ENCODE results near the gene OSBPL3.

Gene OSBPL3

DNA sequence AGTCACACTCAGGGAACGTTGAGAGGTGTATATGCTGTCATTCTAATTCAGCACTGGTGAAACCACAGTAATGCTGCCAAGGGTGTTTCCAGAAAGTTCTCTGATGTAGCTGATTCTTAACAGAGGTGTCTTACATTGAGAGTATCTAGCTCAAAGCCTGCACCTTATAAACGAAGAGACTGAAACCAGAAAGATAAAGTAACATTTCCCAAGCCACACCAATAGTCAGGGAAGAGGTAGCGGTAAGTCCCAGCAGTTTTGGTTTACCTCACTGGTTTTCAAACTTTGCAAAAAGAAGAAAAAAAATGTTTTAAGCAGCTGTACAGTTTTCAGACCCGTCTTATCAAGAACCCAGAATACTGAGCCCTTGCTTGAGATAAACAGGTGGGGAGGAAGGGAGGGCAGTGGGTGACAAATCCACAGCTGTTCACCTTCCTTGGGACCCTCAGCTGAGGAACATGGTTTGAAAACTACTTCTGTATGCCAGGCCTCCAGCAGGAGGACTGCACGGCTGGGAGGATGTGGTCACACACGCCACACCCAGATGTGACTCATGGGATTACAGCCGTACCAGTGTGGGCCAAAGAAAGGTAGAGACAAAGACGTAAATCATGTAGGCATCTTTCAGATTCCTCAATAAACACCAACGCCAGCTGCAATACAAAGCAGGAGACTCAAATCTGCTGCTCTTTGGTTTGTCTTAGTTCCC lies 158.8 kb downstream of the OSBPL3 start:
- H3K4me1 Mint-ChIP-seq, result peaks cover 55% of the 10 kb centered on the region
- peak overlapping the region; percentile 94 for H3K27ac Mint-ChIP-seq
- peak overlapping the region; percentile 58 for H3K4me3 Mint-ChIP-seq
- DNase-seq (ENCODE audit: low spot score in 2 of 2) (peak; percentile 52 to 86), ATAC-seq (peak; percentile 96)
- no peaks in the 10 kb centered on the region for H3K9me3 Mint-ChIP-seq
- peaks cover 92% of the 10 kb centered on the region for H3K36me3 Mint-ChIP-seq

GRCh38 chr7:24820730-24821044 lies 159.3 kb downstream of the OSBPL3 start:
- peaks cover 92% of the 10 kb centered on the region for H3K36me3 Mint-ChIP-seq
- peak overlapping the region; percentile 58 for H3K4me3 Mint-ChIP-seq
- H3K4me1 Mint-ChIP-seq, result peaks cover 50% of the 10 kb centered on the region
- no peaks in the 10 kb centered on the region for H3K9me3 Mint-ChIP-seq
- DNase-seq (ENCODE audit: low spot score in 2 of 2), result no peak
- ATAC-seq, result no peak
- peak overlapping the region; percentile 94 for H3K27ac Mint-ChIP-seq

GRCh38 chr7:24819916-24820689 lies 159.9 kb downstream of the OSBPL3 start:
- Mint-ChIP-seq H3K36me3 (peaks cover 92% of the 10 kb centered on the region), H3K4me1 (peaks cover 44% of the 10 kb centered on the region), H3K4me3 (peak overlapping the region; percentile 58), H3K9me3 (no peaks in the 10 kb centered on the region), H3K27ac (peak overlapping the region; percentile 94)
- peak; percentile 68 to 89 for DNase-seq (ENCODE audit: low spot score in 2 of 2)
- peak; percentile 46 for ATAC-seq

GRCh38 chr7:24817339-24817738 lies 162.6 kb downstream of the OSBPL3 start:
- H3K4me3 Mint-ChIP-seq, result no peak overlapping the region
- DNase-seq (ENCODE audit: low spot score in 2 of 2) (peak in 1 of 2 donors; percentile 25), ATAC-seq (no peak)
- no peaks in the 10 kb centered on the region for H3K9me3 Mint-ChIP-seq
- H3K4me1 Mint-ChIP-seq, result peaks cover 36% of the 10 kb centered on the region
- peak overlapping the region; percentile 80 for H3K27ac Mint-ChIP-seq
- peaks cover 94% of the 10 kb centered on the region for H3K36me3 Mint-ChIP-seq

DNA sequence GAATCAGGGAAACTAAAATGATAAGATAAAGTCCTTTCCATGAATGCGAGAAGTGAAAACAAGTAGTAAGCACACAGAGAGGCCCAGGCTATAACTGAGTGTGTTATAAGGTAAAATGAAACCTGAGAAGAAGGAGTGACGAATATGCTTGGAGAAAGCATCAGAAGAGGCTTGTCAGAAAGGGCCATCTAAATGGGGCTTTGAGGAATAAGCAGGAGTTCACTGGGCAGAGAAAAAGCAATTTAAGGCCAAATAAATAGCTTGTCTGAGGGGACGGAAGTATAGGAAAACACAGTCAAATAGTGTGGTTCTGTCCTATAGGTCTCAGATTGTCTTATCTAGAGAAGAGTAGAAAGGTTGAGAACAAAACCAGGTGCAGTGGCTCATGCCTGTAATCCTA lies 163.1 kb downstream of the OSBPL3 start:
- Mint-ChIP-seq H3K36me3 (peaks cover 99% of the 10 kb centered on the region), H3K27ac (peak overlapping the region; percentile 80), H3K9me3 (no peaks in the 10 kb centered on the region), H3K4me1 (peaks cover 33% of the 10 kb centered on the region), H3K4me3 (no peak overlapping the region)
- DNase-seq (ENCODE audit: low spot score in 2 of 2) (peak in 1 of 2 donors; percentile 0), ATAC-seq (no peak)

GRCh38 chr7:24812305-24812945 lies 167.6 kb downstream of the OSBPL3 start:
- H3K4me1 Mint-ChIP-seq, result peaks cover 2% of the 10 kb centered on the region
- ATAC-seq (peak; percentile 60), DNase-seq (ENCODE audit: low spot score in 2 of 2) (peak; percentile 32 to 63)
- peaks cover 99% of the 10 kb centered on the region for H3K36me3 Mint-ChIP-seq
- H3K4me3 Mint-ChIP-seq, result no peak overlapping the region
- no peaks in the 10 kb centered on the region for H3K9me3 Mint-ChIP-seq
- no peak overlapping the region for H3K27ac Mint-ChIP-seq

GRCh38 chr7:24808518-24808917 lies 171.5 kb downstream of the OSBPL3 start:
- H3K36me3 Mint-ChIP-seq, result peaks cover 99% of the 10 kb centered on the region
- no peaks in the 10 kb centered on the region for H3K4me1 Mint-ChIP-seq
- H3K27ac Mint-ChIP-seq, result no peak overlapping the region
- H3K9me3 Mint-ChIP-seq, result no peaks in the 10 kb centered on the region
- DNase-seq (ENCODE audit: low spot score in 2 of 2) (no peak), ATAC-seq (no peak)
- no peak overlapping the region for H3K4me3 Mint-ChIP-seq

GRCh38 chr7:24802300-24802699 lies 177.7 kb downstream of the OSBPL3 start:
- H3K9me3 Mint-ChIP-seq, result no peaks in the 10 kb centered on the region
- peaks cover 14% of the 10 kb centered on the region for H3K4me1 Mint-ChIP-seq
- ATAC-seq, result no peak
- H3K4me3 Mint-ChIP-seq, result no peak overlapping the region
- no peak overlapping the region for H3K27ac Mint-ChIP-seq
- H3K36me3 Mint-ChIP-seq, result peaks cover 100% of the 10 kb centered on the region
- DNase-seq (ENCODE audit: low spot score in 2 of 2), result peak in 1 of 2 donors; percentile 10

DNA sequence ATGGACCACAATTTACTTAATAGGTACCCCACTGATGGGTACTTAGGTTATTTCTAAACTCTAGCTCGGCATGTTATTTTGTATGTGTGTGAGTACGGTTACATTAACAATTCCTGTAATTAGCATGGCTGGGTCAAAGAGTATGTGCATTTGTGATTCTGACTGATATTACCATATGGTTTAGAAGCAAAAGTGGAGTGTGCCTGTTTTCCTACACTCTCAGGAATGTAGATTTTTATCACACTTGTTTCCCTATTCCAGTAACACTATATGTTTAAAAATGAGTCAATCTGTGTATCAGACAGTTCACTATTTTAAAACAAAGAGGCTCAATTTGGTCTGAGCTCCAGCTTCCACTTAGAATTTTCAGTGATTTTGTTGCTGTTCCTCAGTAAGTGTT lies 178.1 kb downstream of the OSBPL3 start:
- no peaks in the 10 kb centered on the region for H3K9me3 Mint-ChIP-seq
- H3K27ac Mint-ChIP-seq, result no peak overlapping the region
- no peak overlapping the region for H3K4me3 Mint-ChIP-seq
- ATAC-seq (no peak), DNase-seq (ENCODE audit: low spot score in 2 of 2) (no peak)
- peaks cover 14% of the 10 kb centered on the region for H3K4me1 Mint-ChIP-seq
- H3K36me3 Mint-ChIP-seq, result peaks cover 100% of the 10 kb centered on the region

- Mint-ChIP-seq H3K27ac (peak overlapping the region; percentile 90), H3K36me3 (peaks cover 100% of the 10 kb centered on the region), H3K4me3 (no peak overlapping the region), H3K9me3 (no peaks in the 10 kb centered on the region), H3K4me1 (peaks cover 14% of the 10 kb centered on the region)
- ATAC-seq (peak; percentile 100), DNase-seq (ENCODE audit: low spot score in 2 of 2) (peak in 1 of 2 donors; percentile 49)
Observed at GRCh38 chr7:24800667-24801066, 179.3 kb downstream of the OSBPL3 start.

DNA sequence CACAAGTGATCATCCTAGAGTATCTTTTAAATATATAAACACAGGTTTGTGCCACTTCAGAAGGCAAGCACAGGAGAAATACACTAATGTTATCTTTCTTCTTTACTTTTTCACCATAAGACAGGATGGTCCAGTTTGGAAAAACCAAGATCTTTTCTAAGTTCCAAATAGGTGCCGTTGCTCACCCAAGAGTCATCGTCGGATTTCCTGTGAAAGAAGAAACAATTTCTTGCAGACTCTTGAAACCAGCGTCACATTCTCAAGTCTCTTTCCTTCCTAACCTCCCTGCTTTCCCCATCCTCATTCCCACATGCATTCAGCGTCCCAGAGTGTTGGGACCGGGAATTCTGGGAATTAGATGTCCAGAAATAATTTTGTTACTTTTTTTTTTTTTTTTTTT lies 179.9 kb downstream of the OSBPL3 start:
- no peak for ATAC-seq
- Mint-ChIP-seq H3K27ac (peak overlapping the region; percentile 90), H3K4me1 (peaks cover 20% of the 10 kb centered on the region), H3K4me3 (no peak overlapping the region), H3K36me3 (peaks cover 100% of the 10 kb centered on the region), H3K9me3 (no peaks in the 10 kb centered on the region)
- peak in 1 of 2 donors; percentile 17 for DNase-seq (ENCODE audit: low spot score in 2 of 2)

DNA sequence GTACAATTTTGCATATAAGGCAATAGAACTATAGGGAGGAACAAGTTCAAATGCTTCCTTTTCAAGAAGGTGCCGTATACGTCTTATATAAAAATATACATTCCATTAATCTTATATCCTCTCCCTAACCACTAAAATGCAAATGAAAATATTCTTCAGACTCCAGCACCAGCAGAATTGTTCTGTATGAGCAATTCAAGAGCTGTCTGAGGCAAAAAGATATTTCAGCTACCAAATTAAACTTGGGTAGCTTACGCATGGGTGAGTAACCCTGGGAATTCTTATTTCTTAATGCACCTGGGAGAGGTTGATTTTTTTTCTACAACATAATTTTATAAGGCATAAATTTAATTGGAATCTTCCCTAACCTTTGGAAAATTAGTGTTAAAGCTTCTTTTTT lies 180.5 kb downstream of the OSBPL3 start:
- DNase-seq (ENCODE audit: low spot score in 2 of 2) (no peak), ATAC-seq (no peak)
- H3K9me3 Mint-ChIP-seq, result no peaks in the 10 kb centered on the region
- peaks cover 100% of the 10 kb centered on the region for H3K36me3 Mint-ChIP-seq
- peaks cover 26% of the 10 kb centered on the region for H3K4me1 Mint-ChIP-seq
- H3K4me3 Mint-ChIP-seq, result no peak overlapping the region
- no peak overlapping the region for H3K27ac Mint-ChIP-seq

GRCh38 chr7:24798261-24798660 lies 181.7 kb downstream of the OSBPL3 start:
- peaks cover 91% of the 10 kb centered on the region for H3K36me3 Mint-ChIP-seq
- DNase-seq (ENCODE audit: low spot score in 2 of 2), result no peak
- H3K4me1 Mint-ChIP-seq, result peaks cover 35% of the 10 kb centered on the region
- H3K4me3 Mint-ChIP-seq, result no peak overlapping the region
- no peaks in the 10 kb centered on the region for H3K9me3 Mint-ChIP-seq
- H3K27ac Mint-ChIP-seq, result no peak overlapping the region
- no peak for ATAC-seq

DNA sequence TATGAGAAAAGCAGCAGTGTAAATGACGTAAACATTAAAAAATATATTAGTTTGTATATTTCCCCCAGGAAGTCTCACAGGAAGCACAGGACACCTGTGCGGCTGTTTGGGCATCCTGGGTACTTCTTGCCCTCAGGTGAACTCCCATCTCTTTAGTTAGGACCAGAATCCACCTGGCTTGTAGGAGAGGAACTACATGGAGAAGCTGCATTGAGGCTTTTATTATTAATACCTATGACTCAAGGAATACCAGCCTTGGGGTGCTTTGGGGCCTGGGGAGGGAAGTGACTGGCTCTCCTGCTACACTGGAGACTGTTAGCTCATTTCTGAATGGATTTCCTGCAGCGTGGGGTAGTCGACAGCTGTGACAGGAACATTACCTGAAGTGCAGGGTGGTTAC lies 182.7 kb downstream of the OSBPL3 start:
- Mint-ChIP-seq H3K27ac (no peak overlapping the region), H3K9me3 (no peaks in the 10 kb centered on the region), H3K36me3 (peaks cover 85% of the 10 kb centered on the region), H3K4me3 (no peak overlapping the region), H3K4me1 (peaks cover 35% of the 10 kb centered on the region)
- peak in 1 of 2 donors; percentile 30 for DNase-seq (ENCODE audit: low spot score in 2 of 2)
- no peak for ATAC-seq

- no peaks in the 10 kb centered on the region for H3K9me3 Mint-ChIP-seq
- ATAC-seq, result no peak
- peaks cover 69% of the 10 kb centered on the region for H3K36me3 Mint-ChIP-seq
- H3K4me3 Mint-ChIP-seq, result no peak overlapping the region
- no peak for DNase-seq (ENCODE audit: low spot score in 2 of 2)
- peaks cover 23% of the 10 kb centered on the region for H3K4me1 Mint-ChIP-seq
- H3K27ac Mint-ChIP-seq, result no peak overlapping the region
Observed at GRCh38 chr7:24795407-24795767, 184.6 kb downstream of the OSBPL3 start.

All from stimulated activated effector memory CD8-positive, alpha-beta T cell treated with anti-CD3 and anti-CD28 coated beads, Interleukin-12 subunit alpha, Interleukin-12 subunit beta, amount 100 ng/mL, for 72 hours (primary cell).